Kidney epithelial cell (primary cell): Measurements from ENCODE around the gene LMTK2. TPM values are rescaled to one million over a fixed set of nuclear protein-coding genes. Genes with fewer than 3 reads are reported as not detected.

Source experiments
- DNase-seq: peaks from one replicate; pipeline ENCODE4 v3.0.0-alpha.2; 2010; ENCODE audit warnings: low read depth
- H3K27me3 ChIP-seq: 2 replicates; pipeline ENCODE4 v1.6.0; 2011; ENCODE audit warnings: low read length; ENCODE audit not compliant: control insufficient read depth, insufficient read depth
- H3K36me3 ChIP-seq: 2 replicates; pipeline ENCODE4 v1.5.1; 2011; ENCODE audit warnings: low read length; ENCODE audit not compliant: control insufficient read depth, insufficient read depth
- H3K4me3 ChIP-seq: 2 replicates; pipeline ENCODE4 v1.5.1; 2011; ENCODE audit warnings: low read depth, mild to moderate bottlenecking, control low read depth, low read length
- CTCF ChIP-seq: IDR thresholded peaks from 2 replicates; pipeline ENCODE4 v1.5.1; 2011; ENCODE audit warnings: mild to moderate bottlenecking, moderate library complexity, low read length, control low read depth, inconsistent platforms; ENCODE audit not compliant: insufficient read depth, poor library complexity, severe bottlenecking
- total RNA-seq: library from RNA; depleted of rRNA; stranded (reverse); fragments of >200 nt; gene quantifications from 2 replicates; pipeline ENCODE4 v1.2.3, GENCODE V29; 2015

The LMTK2 gene
- total RNA-seq, 1 donor from 2014 or later, result 17.9 TPM

DNA sequence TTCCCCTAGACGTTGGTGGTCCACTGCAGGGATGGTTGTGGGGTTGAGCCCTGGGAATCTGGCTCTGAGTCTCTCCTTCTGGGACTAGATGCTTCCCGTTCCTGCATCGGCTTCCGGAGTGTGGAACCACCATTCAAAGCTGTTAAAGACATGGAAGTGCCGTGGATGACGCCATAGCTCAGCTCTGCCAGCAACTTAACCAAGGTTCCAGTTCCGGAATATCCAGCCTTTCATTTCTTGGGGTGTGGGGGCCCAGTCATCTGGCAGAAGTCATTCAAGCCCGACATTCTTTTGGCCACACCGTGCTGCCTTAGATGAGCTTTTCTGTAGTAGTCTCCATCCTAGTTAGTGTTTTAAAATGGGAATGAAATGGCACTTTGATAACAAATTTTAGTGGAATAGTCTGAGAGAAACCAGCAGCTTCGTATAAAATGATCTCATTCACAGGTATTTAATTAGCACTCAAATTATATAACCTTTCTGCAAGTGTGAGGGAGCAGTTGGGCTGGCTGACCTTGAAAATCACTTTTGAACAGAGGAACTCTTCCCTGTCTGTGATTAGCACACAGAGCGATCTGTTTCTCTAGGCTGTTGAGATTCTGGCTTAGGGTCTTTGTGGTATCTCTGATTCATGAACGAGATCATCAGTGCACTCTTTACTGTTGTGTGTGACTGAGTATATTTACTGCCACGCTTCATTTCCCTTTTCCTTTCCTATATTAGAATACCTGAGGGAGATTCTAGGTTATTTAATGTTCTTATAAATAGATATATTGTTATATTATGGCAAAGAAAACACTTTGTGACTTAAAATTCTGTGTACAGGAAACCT lies 19.9 kb downstream of the LMTK2 start:
- no peaks in the 10 kb centered on the region for H3K36me3 ChIP-seq
- H3K4me3 ChIP-seq, result no peak overlapping the region
- DNase-seq, result no peak
- no peak for TF ChIP-seq CTCF
- H3K27me3 ChIP-seq, result no peaks in the 10 kb centered on the region

- no peaks in the 10 kb centered on the region for H3K36me3 ChIP-seq
- TF ChIP-seq CTCF, result no peak
- DNase-seq, result no peak
- no peaks in the 10 kb centered on the region for H3K27me3 ChIP-seq
- H3K4me3 ChIP-seq, result no peak overlapping the region
Measured at GRCh38 chr7:98128346-98128745, 21.7 kb downstream of the LMTK2 start.

DNA sequence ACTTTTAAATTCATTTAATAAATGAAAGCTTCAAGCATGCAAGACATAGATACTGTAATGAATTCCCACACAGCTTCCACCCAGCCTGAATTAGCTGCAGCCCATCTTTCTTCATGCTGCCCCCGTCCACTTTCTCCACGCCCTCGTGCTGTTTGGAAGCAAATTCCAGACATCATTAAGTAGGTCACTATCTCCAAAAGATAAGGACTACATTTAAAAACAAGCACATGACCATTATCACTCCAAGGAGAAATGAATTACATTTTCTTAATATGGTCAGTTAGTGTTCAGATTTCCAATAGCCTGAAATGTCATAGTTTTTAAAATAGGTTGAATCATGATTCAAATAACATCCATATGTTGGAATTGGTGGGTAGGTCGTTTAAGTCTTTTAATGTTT lies 24.3 kb downstream of the LMTK2 start:
- TF ChIP-seq CTCF, result no peak

GRCh38 chr7:98133181-98133580 lies 26.5 kb downstream of the LMTK2 start:
- TF ChIP-seq CTCF, result no peak
- Histone ChIP-seq H3K27me3 (no peaks in the 10 kb centered on the region), H3K4me3 (no peak overlapping the region), H3K36me3 (no peaks in the 10 kb centered on the region)
- DNase-seq, result no peak

More for the DNA sequence above, 24.3 kb downstream of the LMTK2 start:
- no peaks in the 10 kb centered on the region for H3K27me3 ChIP-seq
- no peak overlapping the region for H3K4me3 ChIP-seq
- no peak for DNase-seq
- no peaks in the 10 kb centered on the region for H3K36me3 ChIP-seq

DNA sequence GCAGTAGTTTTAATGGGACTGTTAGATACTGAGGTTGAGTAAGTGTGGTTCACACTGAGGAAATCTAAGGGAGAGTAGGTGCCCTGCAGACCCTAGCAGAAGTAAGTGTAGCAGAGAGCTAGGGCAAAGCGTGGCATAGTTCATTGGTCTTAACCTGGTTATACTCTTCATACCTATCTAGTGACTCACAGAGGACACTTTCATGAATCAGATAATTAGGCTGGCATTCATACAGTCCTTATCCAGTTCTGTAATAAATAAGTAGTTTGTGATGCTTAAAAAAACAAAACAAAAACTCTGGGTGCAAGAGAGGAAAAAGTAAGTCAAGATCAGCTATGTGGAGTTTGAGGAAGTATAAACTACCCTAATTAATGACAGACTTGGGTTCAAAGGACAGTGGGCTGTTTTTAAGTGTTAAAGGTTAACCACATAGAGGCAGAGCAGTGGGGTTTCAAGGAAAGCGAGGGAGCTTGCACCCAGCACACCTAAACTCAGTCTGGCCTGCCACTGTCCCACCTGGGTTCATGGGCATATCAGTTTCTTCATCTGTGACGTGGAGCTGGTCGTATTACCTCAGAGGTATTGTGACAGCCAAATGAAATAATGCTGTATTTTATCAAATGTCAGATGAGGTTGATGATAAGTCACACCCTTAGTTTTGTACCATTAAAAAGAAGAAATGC lies 27.1 kb downstream of the LMTK2 start:
- TF ChIP-seq CTCF, result no peak
- no peak overlapping the region for H3K4me3 ChIP-seq
- peak; percentile 67 for DNase-seq
- H3K27me3 ChIP-seq, result no peaks in the 10 kb centered on the region
- H3K36me3 ChIP-seq, result no peaks in the 10 kb centered on the region
